GM18519 (cell line): ENCODE data around the gene GRXCR1.

ENCODE experiments used
- ATAC-seq: cut with Tn5 transposase; IDR thresholded peaks from one replicate; pipeline ENCODE4 v1.9.1; 2021; ENCODE audit warnings: mild to moderate bottlenecking, moderate library complexity; ENCODE audit not compliant: unreplicated experiment, low FRiP score

The GRXCR1 gene

DNA sequence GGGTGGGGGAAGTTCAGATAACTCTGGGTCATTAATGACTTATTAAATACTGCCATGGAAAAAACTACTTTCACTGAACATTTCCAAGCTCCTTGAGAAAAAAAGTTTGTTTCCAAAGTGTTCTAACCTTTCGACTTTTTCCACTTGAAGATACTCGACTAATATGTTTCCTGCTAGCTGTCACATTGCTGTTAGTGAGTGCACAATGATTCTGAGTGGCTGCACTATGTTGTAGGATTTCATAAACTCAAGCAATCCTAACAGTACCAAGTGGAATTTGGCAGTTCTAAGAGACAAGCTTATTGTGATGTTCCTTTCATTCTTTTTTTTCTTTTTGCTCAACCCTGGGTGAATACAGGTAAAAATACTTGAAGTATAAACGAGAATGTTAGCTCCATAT, 33.4 kb downstream of the GRXCR1 start:
- no peak for ATAC-seq

DNA sequence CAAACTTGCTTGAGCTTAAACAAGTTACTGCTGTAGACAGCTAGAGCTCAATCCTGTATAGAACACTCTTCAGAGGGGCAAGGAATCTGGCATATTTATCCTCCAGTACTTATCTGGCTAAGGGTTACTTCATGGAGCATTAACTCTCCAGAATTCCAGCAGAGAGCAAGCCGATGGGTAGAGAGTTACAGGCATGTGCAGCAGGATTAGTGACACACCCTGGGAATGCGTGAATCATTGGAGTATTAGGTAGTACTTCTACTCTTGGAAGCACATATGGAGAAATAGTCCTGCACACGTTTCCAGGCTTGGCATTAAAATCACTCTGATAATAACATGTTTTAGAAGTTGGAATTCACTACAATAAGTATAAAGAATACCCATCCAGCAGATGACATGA, 35.4 kb downstream of the GRXCR1 start:
- no peak for ATAC-seq

DNA sequence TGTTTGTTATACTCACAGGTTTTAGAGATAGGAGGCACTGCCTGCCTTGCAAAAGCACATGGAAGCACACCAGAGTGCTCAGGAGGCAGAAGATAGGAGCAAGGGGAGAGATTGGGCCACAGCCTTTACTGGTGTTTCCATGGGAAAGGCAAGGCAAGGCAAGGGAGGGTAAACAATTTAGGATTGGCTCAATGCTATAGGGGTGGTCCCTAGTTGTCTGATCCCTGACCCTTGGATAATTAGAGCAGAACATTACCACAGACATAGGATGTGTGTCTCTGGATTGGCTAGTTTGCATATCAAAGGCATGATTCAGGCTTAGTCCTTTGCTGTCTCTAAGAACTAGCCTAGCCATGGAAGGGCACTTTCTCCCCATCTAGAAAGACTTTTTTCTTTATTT, 36.1 kb downstream of the GRXCR1 start:
- ATAC-seq: no peak

DNA sequence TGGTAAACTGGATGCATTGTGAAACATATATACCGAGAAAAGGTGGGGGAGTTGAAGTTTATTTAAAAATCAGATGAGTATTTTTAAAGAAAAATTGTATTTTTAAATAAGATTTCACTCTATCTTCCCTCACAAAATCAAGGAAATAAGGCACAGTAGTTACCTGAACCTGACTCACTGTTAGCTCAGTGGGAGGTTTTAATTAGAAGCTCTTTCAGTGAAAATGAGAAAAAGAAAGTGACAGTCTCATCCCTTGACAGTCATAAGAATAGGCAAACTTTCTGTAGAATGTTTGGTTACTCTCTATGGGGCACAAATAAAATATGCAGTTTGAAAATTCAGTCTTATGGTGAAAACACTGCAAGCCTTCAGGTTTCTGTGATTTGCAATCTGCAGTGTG, 49.7 kb downstream of the GRXCR1 start:
- ATAC-seq: no peak

DNA sequence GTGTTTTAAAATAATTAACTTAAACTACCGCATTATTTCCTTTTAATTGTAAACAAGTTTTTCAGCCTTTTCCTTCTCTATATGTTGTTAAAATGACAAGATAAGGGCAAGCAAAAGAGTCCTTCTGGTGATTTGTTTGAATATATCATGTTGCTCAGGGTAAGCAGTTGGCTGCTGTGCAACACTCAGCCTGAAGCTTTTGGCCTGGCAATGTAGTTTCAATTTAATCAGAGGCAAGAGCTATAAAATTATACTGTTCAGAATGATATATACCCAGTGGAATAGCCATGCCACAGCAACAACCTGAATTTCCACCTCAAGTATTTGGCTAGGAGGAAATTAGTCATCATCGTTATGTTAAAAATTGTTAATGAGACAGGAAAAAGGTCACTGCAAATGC, 53.4 kb downstream of the GRXCR1 start:
- ATAC-seq: no peak

DNA sequence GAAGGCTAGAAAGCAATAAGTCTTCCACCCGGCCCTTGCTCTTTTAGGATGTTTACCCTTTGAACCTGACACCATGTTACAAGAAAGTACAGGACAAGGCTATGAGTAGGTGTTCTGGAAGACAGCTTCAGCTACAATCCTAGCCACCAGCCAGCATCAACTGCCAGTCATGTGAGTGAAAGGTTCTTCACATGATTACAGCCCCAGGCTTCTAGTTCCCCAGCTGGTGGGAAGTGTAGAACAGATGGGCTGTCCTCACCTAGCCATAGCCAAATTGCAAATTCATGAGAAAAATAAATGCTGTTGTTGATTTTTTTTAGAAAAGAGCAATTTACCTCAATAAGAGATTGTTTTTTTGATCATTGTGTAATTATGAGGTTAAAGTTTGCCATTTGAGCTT, 60.8 kb downstream of the GRXCR1 start:
- no peak for ATAC-seq

DNA sequence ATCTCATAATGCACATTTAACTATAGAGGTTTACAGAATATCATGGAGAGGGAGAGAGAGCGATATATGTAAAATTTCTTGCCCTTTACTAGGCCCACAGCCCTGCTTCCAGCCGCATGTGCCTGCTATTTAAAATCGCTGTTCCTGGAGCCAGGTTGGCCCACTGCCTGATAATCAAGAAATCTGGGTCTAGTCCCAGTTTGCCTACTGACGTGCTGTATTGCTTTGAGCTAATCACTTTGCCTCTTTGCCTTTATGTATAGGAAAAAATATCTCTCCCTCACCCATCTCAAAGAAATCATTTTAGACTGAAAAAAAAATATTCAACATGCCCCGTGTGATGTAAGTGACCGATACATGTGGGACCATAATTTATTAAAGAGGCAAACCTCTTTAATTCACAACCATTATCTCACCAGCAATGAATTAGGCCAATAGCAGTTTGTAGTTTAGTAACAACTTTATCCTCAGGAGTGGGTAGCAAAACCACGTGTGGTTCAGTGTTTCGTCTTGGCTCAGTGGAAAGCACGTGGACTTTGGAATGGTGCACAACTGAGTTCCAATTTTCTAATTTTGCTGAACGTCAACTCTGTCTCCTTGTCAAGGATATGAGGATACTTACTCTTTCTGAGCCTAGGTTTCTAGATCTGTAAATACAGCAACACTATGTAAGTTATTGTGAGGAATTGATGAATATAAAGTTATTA, 62.6 kb downstream of the GRXCR1 start:
- ATAC-seq: no peak

DNA sequence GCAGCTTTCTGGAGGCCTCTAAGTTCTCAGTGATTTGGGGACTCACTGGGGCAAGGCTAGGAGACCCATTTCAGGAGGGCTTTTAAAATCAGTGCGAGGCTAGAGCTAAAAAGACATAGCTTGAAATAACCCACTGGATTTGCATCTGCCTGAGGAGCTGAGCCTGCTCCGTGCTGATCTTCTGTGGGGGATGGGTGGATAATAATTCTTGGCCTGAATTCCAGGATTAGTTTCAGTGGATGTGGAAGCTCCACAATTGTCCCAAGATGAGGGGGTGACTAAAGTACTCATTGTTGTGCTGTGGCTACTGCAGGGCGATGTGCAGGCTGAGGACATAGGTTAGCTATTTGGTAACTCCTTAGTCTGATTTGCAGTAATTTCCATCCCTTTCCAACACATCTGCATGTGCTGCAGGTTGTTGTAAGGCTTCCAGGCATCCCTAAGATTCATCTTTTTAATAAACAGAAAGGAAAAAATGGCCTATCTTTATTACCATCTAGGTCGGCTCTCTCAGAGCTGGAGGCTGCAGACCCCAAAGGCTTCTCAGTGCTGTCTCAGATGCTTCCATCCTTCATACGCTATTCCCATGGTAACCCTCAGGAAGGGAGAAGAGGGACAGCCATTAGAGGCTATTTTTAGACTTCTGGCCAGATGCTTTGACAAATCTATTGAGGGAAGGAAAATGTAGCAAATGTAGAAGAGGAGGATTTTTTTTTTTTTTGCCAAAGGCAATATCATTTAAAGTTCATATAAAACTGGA, 63.4 kb downstream of the GRXCR1 start:
- ATAC-seq: no peak

DNA sequence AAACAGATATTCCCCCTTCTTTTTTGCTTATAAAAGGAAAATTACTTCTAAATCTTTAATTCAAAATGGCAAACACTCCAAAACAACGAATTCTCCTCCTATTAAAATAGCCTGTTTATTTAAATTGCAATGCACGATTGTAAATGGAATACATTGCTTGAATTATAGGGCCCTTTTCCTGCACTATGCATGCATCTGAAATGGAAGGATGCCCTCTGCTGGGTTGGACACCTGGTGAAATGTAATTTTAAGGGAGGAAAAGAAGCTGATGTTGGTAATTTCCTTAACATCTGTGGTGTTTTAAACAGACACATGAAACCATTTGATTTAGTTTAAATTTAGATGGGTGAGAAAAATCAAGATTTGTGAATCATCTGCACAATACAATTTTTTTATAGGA, 72.8 kb downstream of the GRXCR1 start:
- ATAC-seq: no peak

DNA sequence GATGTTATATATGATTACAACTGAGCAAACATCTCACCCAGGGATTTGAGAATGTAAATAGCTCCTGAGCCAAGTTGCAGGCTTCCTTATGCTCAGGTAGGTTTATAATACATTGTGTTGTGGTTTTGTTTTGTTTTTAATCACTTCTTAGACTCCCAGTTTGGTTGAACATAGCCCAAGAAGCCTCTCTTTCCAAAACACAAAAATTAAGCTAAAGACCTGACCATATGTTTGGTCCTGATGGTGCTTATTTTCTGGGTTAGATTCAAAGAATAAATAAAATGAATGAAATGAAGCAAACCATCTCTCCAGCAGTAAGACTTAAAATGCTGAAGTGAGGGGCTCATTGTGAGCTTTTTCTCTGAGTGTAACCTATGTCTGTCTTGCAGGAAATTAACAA, 93.5 kb downstream of the GRXCR1 start:
- no peak for ATAC-seq

DNA sequence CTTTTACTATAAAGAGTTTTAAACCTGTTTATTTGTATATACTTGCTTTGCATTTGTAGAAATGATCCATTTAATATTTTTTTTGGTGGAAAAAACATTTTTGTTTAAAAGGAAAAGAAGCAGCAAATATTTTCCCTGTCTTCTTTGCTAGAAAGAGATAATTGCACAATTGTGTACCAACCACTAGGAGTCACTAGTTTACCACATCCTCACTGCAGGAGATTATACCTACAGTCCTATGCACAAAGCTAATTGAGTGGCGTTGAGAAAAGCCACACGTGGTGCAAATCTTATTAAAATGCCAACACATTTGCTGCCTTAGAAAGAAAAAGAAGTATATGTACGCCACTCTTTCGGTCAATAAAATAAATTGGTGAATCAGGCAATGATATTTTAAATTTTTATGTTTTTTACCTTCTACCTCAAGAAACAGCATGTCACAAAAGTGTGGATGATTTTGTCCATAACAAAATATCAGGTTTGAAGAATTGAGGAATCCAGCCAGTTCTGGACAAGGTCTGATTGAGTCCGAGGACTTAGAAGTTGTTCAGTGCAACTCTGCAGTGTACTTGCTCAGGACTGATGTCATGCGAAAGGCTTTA, 102.9 kb downstream of the GRXCR1 start:
- ATAC-seq: peak; percentile 92

DNA sequence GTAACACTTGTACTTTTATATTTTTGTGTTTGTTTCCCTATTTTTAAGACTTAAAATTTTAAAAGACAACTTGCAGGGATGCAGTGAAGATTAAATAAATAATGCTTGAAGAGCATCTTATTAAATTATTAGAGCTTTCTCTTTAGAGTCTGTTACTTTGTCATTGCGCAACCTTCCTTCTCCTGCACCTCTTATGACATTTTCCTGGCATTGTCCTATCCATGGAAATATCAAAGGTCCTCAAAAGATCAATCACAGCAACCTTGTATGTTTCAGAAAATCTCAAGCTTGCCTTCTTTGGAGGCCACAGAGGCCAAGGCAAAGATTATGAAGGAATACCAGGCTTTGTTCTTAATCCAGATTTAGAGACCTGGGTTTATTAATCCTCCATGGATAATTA, 116.3 kb downstream of the GRXCR1 start:
- no peak for ATAC-seq

DNA sequence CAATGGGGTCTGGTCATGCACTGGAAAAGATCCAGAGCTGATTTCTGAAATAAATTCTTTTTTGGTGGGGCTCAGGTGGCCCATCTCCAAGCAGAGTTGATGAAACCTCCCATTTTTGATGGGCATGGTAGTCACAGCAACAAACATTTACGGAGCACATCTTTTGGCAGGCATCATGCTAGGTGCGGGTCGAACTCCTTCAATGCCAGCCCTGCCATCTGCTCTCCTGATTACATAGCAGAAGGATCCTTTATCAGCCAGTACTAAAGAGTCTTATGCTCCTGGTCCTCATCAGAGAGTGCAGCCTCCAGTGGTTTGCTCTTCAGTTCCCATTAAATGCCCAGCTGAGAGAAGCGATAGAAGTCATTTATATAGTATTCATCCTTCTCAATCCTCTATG, 121.7 kb downstream of the GRXCR1 start:
- no peak for ATAC-seq

DNA sequence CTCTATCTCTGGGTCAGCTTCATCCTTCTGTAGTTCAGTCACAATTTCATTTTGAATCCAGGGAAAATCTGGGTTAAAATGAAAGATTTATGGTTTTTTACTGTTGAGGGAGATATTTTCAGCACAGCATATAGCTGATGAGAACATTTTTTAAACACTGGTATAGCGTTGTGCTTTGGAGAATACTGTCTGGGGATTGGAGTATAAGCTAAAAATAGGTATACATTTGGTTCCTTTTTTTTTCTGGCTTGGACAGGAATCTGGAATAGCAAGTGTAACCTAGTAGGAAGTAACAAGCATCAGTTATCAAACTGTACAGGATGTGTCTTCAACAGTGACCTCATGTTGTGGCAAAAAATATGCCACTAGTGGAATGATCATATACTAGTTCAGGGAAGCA, 149.1 kb downstream of the GRXCR1 start:
- no peak for ATAC-seq

DNA sequence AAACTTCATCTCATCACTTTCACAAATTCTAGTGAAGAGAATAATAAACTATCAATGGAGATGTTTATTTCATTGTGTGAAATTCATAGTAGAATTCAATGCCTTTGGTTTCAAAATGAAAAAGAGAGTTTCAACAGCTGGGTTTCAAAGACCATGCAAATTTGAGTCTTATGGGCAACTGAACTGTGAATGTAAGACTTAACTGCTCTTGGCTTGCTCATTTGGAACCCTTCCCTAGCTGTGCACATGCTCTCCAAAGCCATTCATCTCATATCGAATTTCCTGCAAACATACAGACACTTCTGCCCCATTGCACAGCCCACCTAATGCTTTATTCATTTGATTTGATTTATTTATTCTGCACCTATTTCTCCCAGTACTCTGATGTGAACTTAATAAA, 154.5 kb downstream of the GRXCR1 start:
- ATAC-seq: no peak

DNA sequence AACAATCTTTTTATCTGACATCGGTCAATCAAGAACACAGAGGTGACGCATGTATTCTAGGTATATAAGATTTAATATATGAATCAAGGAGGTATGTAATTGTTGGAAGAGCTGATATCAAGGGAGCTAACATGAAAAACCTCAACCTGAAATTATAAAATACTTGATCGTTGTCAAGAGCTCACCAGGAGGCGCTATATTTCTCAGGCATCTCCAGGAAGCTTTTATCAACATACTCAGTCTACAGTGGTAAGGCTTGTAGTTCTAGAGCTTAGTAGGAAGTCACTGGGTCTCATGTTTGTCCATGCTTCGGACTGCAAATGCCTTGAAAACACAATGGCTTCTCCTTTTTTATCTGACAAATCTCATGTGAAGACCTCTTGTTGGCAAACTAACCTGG, 156.1 kb downstream of the GRXCR1 start:
- ATAC-seq: no peak

DNA sequence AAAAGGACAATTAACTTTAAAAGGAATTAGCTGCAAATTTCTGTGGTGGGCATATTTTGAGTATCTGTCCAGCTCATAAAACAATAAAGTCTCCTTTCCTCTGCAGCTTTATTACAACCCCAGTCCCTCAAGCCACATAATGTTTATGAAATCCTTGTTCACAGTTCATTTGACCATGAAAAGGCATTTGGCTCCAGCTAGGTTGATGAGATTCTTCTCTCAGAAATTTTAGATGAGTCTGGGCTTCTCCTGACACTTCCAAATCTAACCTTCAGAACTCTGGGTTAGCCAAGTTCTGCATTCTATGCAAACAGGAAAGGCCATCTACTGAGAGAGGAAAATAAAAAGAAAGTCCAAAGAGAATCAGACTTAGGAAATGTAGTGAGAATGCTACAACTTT, 156.8 kb downstream of the GRXCR1 start:
- no peak for ATAC-seq

DNA sequence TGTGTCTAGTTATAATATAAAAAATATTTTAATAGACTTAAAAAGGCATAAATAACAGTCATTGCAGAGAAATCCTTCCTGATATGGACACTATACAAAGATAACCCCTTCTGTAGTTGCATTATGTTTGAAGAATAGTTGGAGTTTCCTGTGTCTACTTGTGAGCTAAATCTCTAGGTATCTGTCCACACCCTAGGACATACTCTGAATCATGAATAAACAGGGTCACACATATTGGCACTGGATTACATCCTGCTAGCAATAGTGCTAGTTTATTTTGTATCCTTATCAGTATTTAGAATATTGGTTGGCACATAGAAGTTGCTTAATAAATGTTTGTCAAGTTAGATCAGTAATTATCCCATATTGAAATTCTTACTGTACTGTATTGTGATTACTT, 173.9 kb downstream of the GRXCR1 start:
- no peak for ATAC-seq

DNA sequence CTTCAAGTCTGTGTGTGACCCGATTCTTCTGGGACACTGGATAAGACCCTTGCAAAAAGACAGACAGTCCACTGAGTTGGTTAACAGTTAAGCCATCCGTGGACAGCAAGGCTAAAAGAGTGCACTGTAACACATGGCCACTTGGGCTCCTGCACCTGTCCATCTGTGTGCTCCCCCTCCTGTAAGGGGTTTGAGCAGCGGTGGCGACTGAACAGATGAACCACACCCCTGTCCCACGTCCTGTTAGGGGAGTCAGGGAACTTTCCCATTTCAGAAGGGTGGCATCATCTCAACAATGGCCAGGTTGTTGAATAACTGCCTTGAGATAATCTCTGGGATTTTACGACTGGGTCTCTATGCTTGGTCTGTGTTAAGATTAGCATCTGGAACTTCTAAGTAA, 178.6 kb downstream of the GRXCR1 start:
- no peak for ATAC-seq
